ENCODE measurements around the gene ZDHHC11. TPM values are rescaled to one million over a fixed set of nuclear protein-coding genes. Genes with fewer than 3 reads are reported as not detected.

The ZDHHC11 gene
- total RNA-seq, 3 donors from 2014 or later: 3.0 to 11.3 (median 9.5) TPM

- no peaks in the 10 kb centered on the region for H3K9me3 ChIP-seq
- H3K36me3 ChIP-seq: peaks cover 8% of the 10 kb centered on the region
- DNase-seq (ENCODE audit: low spot score in 2 of 2): no peak
- H3K27ac ChIP-seq: no peak overlapping the region
- intact Hi-C loops (cut with DNase I; ENCODE audit: low total_unique reads): no loop called here
- no peak overlapping the region for H3K4me3 ChIP-seq
- TF ChIP-seq CTCF (IDR thresholded peaks at IDR 0.05) (no peak), POLR2A (IDR thresholded peaks at IDR 0.05) (no peak), POLR2AphosphoS5 (IDR thresholded peaks at IDR 0.05) (no peak)
- H3K27me3 ChIP-seq: no peaks in the 10 kb centered on the region
- H3K4me1 ChIP-seq: peaks cover 5 to 7% of the 10 kb centered on the region in 2 donors
These were observed 36.0 kb upstream of the ZDHHC11 start for GRCh38 chr5:886716-887325.

- intact Hi-C loops (cut with DNase I; ENCODE audit: low total_unique reads): no loop called here
- no peak for DNase-seq (ENCODE audit: low spot score in 2 of 2)
- Histone ChIP-seq H3K9me3 (no peaks in the 10 kb centered on the region), H3K4me3 (no peak overlapping the region), H3K27ac (no peak overlapping the region), H3K4me1 (peaks cover 0 to 1% of the 10 kb centered on the region in 2 donors), H3K36me3 (peaks cover 14% of the 10 kb centered on the region), H3K27me3 (no peaks in the 10 kb centered on the region)
- no peak for TF ChIP-seq POLR2A (IDR thresholded peaks at IDR 0.05)
- no peak for TF ChIP-seq CTCF (IDR thresholded peaks at IDR 0.05)
These were observed 35.2 kb upstream of the ZDHHC11 start for GRCh38 chr5:886036-886435.

GRCh38 chr5:885529-885928 is 34.7 kb upstream of the ZDHHC11 start:
- H3K9me3 ChIP-seq: no peaks in the 10 kb centered on the region
- no peaks in the 10 kb centered on the region for H3K27me3 ChIP-seq
- no peak for DNase-seq (ENCODE audit: low spot score in 2 of 2)
- no peak overlapping the region for H3K4me3 ChIP-seq
- intact Hi-C loops (cut with DNase I; ENCODE audit: low total_unique reads): no loop called here
- TF ChIP-seq CTCF (IDR thresholded peaks at IDR 0.05): no peak
- TF ChIP-seq POLR2A (IDR thresholded peaks at IDR 0.05): no peak
- TF ChIP-seq POLR2AphosphoS5 (IDR thresholded peaks at IDR 0.05): no peak
- H3K36me3 ChIP-seq: peaks cover 14% of the 10 kb centered on the region
- H3K27ac ChIP-seq: no peak overlapping the region
- H3K4me1 ChIP-seq: no peaks in the 10 kb centered on the region

- no peaks in the 10 kb centered on the region for H3K9me3 ChIP-seq
- no peak overlapping the region for H3K27ac ChIP-seq
- H3K4me3 ChIP-seq: no peak overlapping the region
- DNase-seq (ENCODE audit: low spot score in 2 of 2): no peak
- intact Hi-C loops (cut with DNase I; ENCODE audit: low total_unique reads): no loop called here
- no peaks in the 10 kb centered on the region for H3K4me1 ChIP-seq
- H3K27me3 ChIP-seq: no peaks in the 10 kb centered on the region
- no peak for TF ChIP-seq CTCF (IDR thresholded peaks at IDR 0.05)
- no peak for TF ChIP-seq POLR2AphosphoS5 (IDR thresholded peaks at IDR 0.05)
- no peak for TF ChIP-seq POLR2A (IDR thresholded peaks at IDR 0.05)
- H3K36me3 ChIP-seq: peaks cover 14% of the 10 kb centered on the region
These were observed 34.3 kb upstream of the ZDHHC11 start for GRCh38 chr5:885127-885442.

- intact Hi-C loops (cut with DNase I; ENCODE audit: low total_unique reads): no loop called here
- no peaks in the 10 kb centered on the region for H3K9me3 ChIP-seq
- H3K4me1 ChIP-seq: no peaks in the 10 kb centered on the region
- no peak for DNase-seq (ENCODE audit: low spot score in 2 of 2)
- no peak overlapping the region for H3K4me3 ChIP-seq
- H3K36me3 ChIP-seq: peaks cover 14% of the 10 kb centered on the region
- no peak overlapping the region for H3K27ac ChIP-seq
- TF ChIP-seq POLR2A (IDR thresholded peaks at IDR 0.05) (no peak), POLR2AphosphoS5 (IDR thresholded peaks at IDR 0.05) (no peak), CTCF (IDR thresholded peaks at IDR 0.05) (no peak)
- no peaks in the 10 kb centered on the region for H3K27me3 ChIP-seq
These were observed 33.8 kb upstream of the ZDHHC11 start for GRCh38 chr5:884345-885126.
